ENCODE results near the gene IL17B.
A peak's percentile ranks its signal among the peaks of the same experiment; 100 is the strongest.

IL17B gene

GRCh38 chr5:149367972-149368645 is 11.0 kb downstream of the IL17B start:
- FAIRE-seq: no peak
- DNase-seq (ENCODE audit: insufficient read length, low spot score): no peak

GRCh38 chr5:149367249-149367971 is 11.7 kb downstream of the IL17B start:
- DNase-seq (ENCODE audit: insufficient read length, low spot score): peak; percentile 90
- TF ChIP-seq CTCF (IDR thresholded peaks at IDR 0.05; ENCODE audit: insufficient read depth, missing control alignments): peak; percentile 90
- no peak for FAIRE-seq

More at GRCh38 chr5:149367972-149368645, 11.0 kb downstream of the IL17B start:
- TF ChIP-seq CTCF (IDR thresholded peaks at IDR 0.05; ENCODE audit: insufficient read depth, missing control alignments): no peak

- FAIRE-seq: no peak
- DNase-seq (ENCODE audit: insufficient read length, low spot score): no peak
- no peak for TF ChIP-seq CTCF (IDR thresholded peaks at IDR 0.05; ENCODE audit: insufficient read depth, missing control alignments)
These were observed 12.8 kb downstream of the IL17B start for GRCh38 chr5:149366169-149366729.

- no peak for TF ChIP-seq CTCF (IDR thresholded peaks at IDR 0.05; ENCODE audit: insufficient read depth, missing control alignments)
- FAIRE-seq: no peak
- DNase-seq (ENCODE audit: insufficient read length, low spot score): no peak
These were observed 13.7 kb downstream of the IL17B start for GRCh38 chr5:149365418-149365817.

- TF ChIP-seq CTCF (IDR thresholded peaks at IDR 0.05; ENCODE audit: insufficient read depth, missing control alignments): no peak
- FAIRE-seq: no peak
- no peak for DNase-seq (ENCODE audit: insufficient read length, low spot score)
These were observed 14.4 kb downstream of the IL17B start for GRCh38 chr5:149364719-149365118.

- FAIRE-seq (no peak), DNase-seq (ENCODE audit: insufficient read length, low spot score) (no peak)
- TF ChIP-seq CTCF (IDR thresholded peaks at IDR 0.05; ENCODE audit: insufficient read depth, missing control alignments): no peak
These were observed 15.2 kb downstream of the IL17B start for GRCh38 chr5:149363936-149364335.

GRCh38 chr5:149363358-149363757 is 15.7 kb downstream of the IL17B start:
- FAIRE-seq: no peak
- no peak for TF ChIP-seq CTCF (IDR thresholded peaks at IDR 0.05; ENCODE audit: insufficient read depth, missing control alignments)
- DNase-seq (ENCODE audit: insufficient read length, low spot score): no peak

Data from D721Med (cell line).